HepG2 (cell line): ENCODE data around the gene PLS1. TPM values are rescaled to one million over a fixed set of nuclear protein-coding genes. Genes with fewer than 3 reads are reported as not detected.

Experiments used
- FOXA1 ChIP-seq, 2 experiments: fragments of 450-650 bp in 1 of 2; sonication (generic) in 1 of 2; formaldehyde crosslinking in 1 of 2; IDR thresholded peaks; 2 replicates each; pipeline versions ENCODE4 v1.4.0 to v1.6.1; 2016 to 2020; ENCODE audit warnings: missing genetic modification reagents in 1 of 2
- HNRNPUL1 ChIP-seq: fragments of 200-400 bp; formaldehyde crosslinking; IDR thresholded peaks from 2 replicates; pipeline ENCODE4 v1.6.1; 2017; ENCODE audit warnings: low read depth, mild to moderate bottlenecking, low read length, moderate library complexity
- IRF2 ChIP-seq: IDR thresholded peaks from 2 replicates; pipeline ENCODE4 v1.6.1; 2018; ENCODE audit warnings: missing genetic modification reagents, missing compliant biosample characterization
- KDM4B ChIP-seq: sonication (generic); formaldehyde crosslinking; IDR thresholded peaks from 2 replicates; pipeline ENCODE4 v1.4.0; 2020; ENCODE audit warnings: missing genetic modification reagents
- LCORL ChIP-seq, 2 experiments: fragments of 450-650 bp in 1 of 2; sonication (generic) in 1 of 2; formaldehyde crosslinking in 1 of 2; IDR thresholded peaks; 2 replicates each; pipeline versions ENCODE4 v1.5.0 to v1.6.1; 2017 to 2020; ENCODE audit warnings: antibody characterized with exemption in 1 of 2, missing genetic modification reagents in 1 of 2
- PRDM4 ChIP-seq: sonication (generic); formaldehyde crosslinking; IDR thresholded peaks from 2 replicates; pipeline ENCODE4 v1.9.0; 2021; ENCODE audit warnings: missing genetic modification reagents, borderline replicate concordance
- RERE ChIP-seq: IDR thresholded peaks from 2 replicates; pipeline ENCODE4 v1.6.1; 2016; ENCODE audit warnings: low read depth, missing genetic modification reagents, missing compliant biosample characterization
- SALL1 ChIP-seq: sonication (generic); formaldehyde crosslinking; IDR thresholded peaks from 2 replicates; pipeline ENCODE4 v1.8.0; 2022; ENCODE audit warnings: mild to moderate bottlenecking, missing genetic modification reagents
- SCMH1 ChIP-seq: sonication (generic); formaldehyde crosslinking; IDR thresholded peaks from 2 replicates; pipeline ENCODE4 v1.9.0; 2021; ENCODE audit warnings: missing genetic modification reagents, mild to moderate bottlenecking, borderline replicate concordance
- SRSF4 ChIP-seq: fragments of 200-400 bp; formaldehyde crosslinking; IDR thresholded peaks from one replicate; pipeline ENCODE4 v1.6.1; 2018; ENCODE audit warnings: mild to moderate bottlenecking, low read depth, low read length, moderate library complexity; ENCODE audit not compliant: poor library complexity, severe bottlenecking
- TBX3 ChIP-seq: fragments of 450-650 bp; IDR thresholded peaks from 2 replicates; pipeline ENCODE4 v1.6.1; 2017; ENCODE audit warnings: antibody characterized with exemption, mild to moderate bottlenecking, inconsistent platforms, borderline replicate concordance
- TOE1 ChIP-seq: sonication (generic); formaldehyde crosslinking; IDR thresholded peaks from 2 replicates; pipeline ENCODE4 v1.4.0; 2020; ENCODE audit warnings: mild to moderate bottlenecking, missing genetic modification reagents
- ZNF121 ChIP-seq: sonication (generic); formaldehyde crosslinking; IDR thresholded peaks from 2 replicates; pipeline ENCODE4 v1.5.0; 2020; ENCODE audit warnings: mild to moderate bottlenecking, missing genetic modification reagents
- ZNF253 ChIP-seq: sonication (generic); formaldehyde crosslinking; IDR thresholded peaks from 2 replicates; pipeline ENCODE4 v1.8.0; 2022; ENCODE audit warnings: mild to moderate bottlenecking, missing genetic modification reagents, borderline replicate concordance
- ZNF563 ChIP-seq: sonication (generic); formaldehyde crosslinking; IDR thresholded peaks from 2 replicates; pipeline ENCODE4 v1.8.0; 2022; ENCODE audit warnings: mild to moderate bottlenecking, moderate library complexity, missing genetic modification reagents
- ZNF589 ChIP-seq: sonication (generic); formaldehyde crosslinking; conservative IDR thresholded peaks from 2 replicates; pipeline ENCODE4 v1.8.0; 2022; ENCODE audit warnings: mild to moderate bottlenecking, moderate library complexity, missing genetic modification reagents
- ZNF747 ChIP-seq: sonication (generic); formaldehyde crosslinking; IDR thresholded peaks from 2 replicates; pipeline ENCODE4 v1.8.1; 2023; ENCODE audit warnings: missing genetic modification reagents, mild to moderate bottlenecking, borderline replicate concordance
- ZNF770 ChIP-seq: sonication (generic); formaldehyde crosslinking; IDR thresholded peaks from 2 replicates; pipeline ENCODE4 v1.5.0; 2020; ENCODE audit warnings: mild to moderate bottlenecking, missing genetic modification reagents
- polyA plus RNA-seq, 8 experiments: library from polyadenylated mRNA; depleted of rRNA in 3 of 8; stranded (reverse) in 7 of 8; unstranded in 1 of 8; fragments of >200 nt; fragmentation: Illumina TruSeq in 4 of 8; extraction: Trizol in 4 of 8; gene quantifications; 2 replicates each; pipeline versions ENCODE4 v1.2.1 to v1.2.3, GENCODE V29; 2011 to 2016; ENCODE audit warnings: low read depth in 4 of 8, missing spikeins in 1 of 8, mixed read lengths in 1 of 8; ENCODE audit not compliant: insufficient read depth in 1 of 8
- total RNA-seq, 5 experiments: library from RNA; depleted of rRNA; stranded (reverse); fragments of >200 nt; fragmentation: Illumina TruSeq; extraction: Trizol; gene quantifications; 2 replicates each; pipeline ENCODE4 v1.2.3, GENCODE V29; 2016; ENCODE audit warnings: low read depth in 1 of 5

PLS1 gene
- total and polyA plus RNA-seq, 2 of the 13 experiments (the other 11 are each of a cell fraction or from before 2014, with no cell fraction given): 11.2 to 21.1 TPM

- peak; percentile 38; the same call in 1 of the 2 replicates for TF ChIP-seq KDM4B (CRISPR knock-in tag)
- peak; percentile 92; the same call in 1 of the 2 replicates for TF ChIP-seq ZNF563 (CRISPR knock-in tag)
- TF ChIP-seq ZNF747 (CRISPR knock-in tag): peak; percentile 82
- TF ChIP-seq IRF2 (CRISPR knock-in tag): peak; percentile 56; the same call in 1 of the 2 replicates
- TF ChIP-seq TBX3: no peak
- TF ChIP-seq ZNF121: no peak
- TF ChIP-seq TOE1 (CRISPR knock-in tag): peak; percentile 91; the same call in 1 of the 2 replicates
- peak; percentile 98 for TF ChIP-seq ZNF589 (CRISPR knock-in tag)
- TF ChIP-seq FOXA1 (IDR thresholded peaks at IDR 0.05): no peak
- TF ChIP-seq FOXA1 (CRISPR knock-in tag; IDR thresholded peaks at IDR 0.05): no peak
- no peak for TF ChIP-seq HNRNPUL1
- no peak for TF ChIP-seq SRSF4
- TF ChIP-seq ZNF253 (CRISPR knock-in tag): no peak
- TF ChIP-seq ZNF770 (CRISPR knock-in tag): peak; percentile 51
- TF ChIP-seq RERE: no peak
- TF ChIP-seq LCORL (IDR thresholded peaks at IDR 0.05): no peak
- TF ChIP-seq LCORL (CRISPR knock-in tag; IDR thresholded peaks at IDR 0.05): peak; percentile 69
- TF ChIP-seq PRDM4 (CRISPR knock-in tag): no peak
- no peak for TF ChIP-seq SCMH1 (CRISPR knock-in tag)
- TF ChIP-seq SALL1: peak; percentile 95
Measured at GRCh38 chr3:142595951-142596725, at the start of gene PLS1 (continued).
